Left kidney (tissue), 2 donors: ENCODE data around the gene HERC2. TPM values are rescaled to one million over a fixed set of nuclear protein-coding genes. Genes with fewer than 3 reads are reported as not detected.
"Not testable (repeated sequence)": the region's sequence is repeated elsewhere in the genome, so short reads cannot be mapped to it uniquely, and the experiment has no call there.

Experiments
- DNase-seq: peaks from one replicate; pipeline ENCODE4 v3.0.0-alpha.2; 2013
- polyA plus RNA-seq: library from polyadenylated mRNA; unstranded; fragments of 120-200 nt; gene quantifications from one replicate; pipeline ENCODE4 v1.2.1, GENCODE V29; 2013; ENCODE audit not compliant: insufficient read length

The HERC2 gene
- polyA plus RNA-seq, 1 donor: 66.0 TPM

DNA sequence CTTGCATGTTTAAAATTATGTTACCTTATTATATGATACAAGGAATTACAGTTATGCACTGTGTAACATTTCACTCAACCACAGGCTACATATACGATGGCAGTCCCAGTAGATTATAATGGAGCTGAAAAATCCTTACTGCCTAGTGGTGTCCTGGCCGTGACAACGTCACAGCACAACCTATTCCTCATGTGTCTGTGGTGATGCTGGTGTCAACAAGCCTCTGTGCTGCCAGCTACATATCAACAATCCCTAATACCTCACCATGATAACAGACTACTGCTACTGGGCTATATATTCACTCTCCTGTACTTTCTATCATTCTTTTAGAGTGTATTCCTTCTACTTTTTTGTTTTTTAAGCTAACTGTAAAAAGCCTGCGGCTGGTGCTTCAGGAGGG lies 142.7 kb downstream of the HERC2 start:
- DNase-seq: no peak

- no peak for DNase-seq
These were observed 143.3 kb downstream of the HERC2 start for GRCh38 chr15:28178727-28179126.

DNA sequence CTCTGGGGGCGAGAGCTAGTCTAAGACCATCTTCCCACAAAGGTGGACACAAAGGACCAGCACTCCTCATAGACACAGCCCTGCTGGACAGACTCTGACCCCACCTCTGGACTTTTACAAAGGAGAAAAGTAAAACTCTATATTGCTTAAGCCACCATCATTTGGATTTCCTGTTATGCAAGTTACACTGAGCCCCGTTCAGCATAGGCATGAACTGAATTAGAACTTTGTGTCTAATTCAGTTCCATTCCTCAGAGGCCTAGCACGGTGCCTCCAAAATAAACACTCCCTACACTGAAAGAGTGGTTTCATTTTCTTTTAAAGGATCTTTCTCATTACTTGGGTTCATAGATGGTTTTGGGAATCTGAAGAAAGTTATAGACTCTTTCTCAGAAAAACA lies 143.7 kb downstream of the HERC2 start:
- DNase-seq: no peak

GRCh38 chr15:28169366-28169765 lies 152.6 kb downstream of the HERC2 start:
- no peak for DNase-seq

DNA sequence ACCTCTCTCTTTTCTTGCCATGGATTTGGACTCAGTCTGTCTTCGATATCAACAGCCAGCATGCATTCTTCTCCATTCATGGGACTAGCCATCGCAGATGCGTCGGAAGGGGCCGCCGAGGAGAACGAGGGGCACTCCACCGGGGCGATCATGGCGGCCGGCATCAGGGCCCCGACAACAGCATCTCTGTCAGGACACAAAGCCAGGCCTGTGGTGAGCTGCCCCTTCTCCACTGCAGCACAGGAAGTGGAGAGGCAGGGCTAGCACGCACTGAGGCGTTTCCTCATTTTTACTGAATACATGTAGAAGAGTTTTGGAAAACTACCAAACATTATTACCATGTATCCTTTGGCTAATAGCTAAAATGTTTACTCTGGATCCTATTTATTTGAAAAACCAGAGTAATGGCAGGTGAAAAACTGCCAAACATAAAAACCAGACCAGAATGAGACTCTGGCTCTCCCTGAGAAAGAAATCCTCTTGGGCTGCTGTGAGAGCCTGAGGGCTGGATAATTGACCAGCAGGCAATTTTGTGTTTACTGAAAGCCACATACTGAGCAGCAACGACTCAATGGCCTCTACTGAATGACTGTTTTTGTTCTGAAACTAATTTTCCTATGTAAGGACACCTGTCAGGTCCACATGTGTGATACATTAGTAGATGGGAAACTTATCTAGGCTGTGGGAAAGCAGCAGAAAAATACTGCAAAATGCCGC lies 153.4 kb downstream of the HERC2 start:
- not testable (repeated sequence) for DNase-seq

DNA sequence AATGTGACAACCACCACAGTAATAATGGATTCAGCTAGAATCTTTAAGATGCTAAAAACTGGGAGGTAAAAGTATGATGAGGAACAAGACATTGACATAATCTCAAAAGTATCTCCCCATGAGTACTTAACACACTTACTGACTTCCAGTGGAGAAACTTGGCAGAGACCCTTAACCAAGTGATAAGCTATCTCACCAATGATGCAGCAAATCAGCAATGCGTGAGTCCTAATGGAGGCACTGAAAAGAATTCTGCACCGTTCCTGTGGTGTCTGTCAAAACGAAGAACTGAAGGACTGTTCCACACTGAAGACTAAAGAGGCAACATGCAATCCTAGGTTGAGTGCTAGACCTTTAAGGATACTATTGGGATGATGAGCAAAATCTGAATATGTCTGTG lies 154.9 kb downstream of the HERC2 start:
- DNase-seq: no peak

DNA sequence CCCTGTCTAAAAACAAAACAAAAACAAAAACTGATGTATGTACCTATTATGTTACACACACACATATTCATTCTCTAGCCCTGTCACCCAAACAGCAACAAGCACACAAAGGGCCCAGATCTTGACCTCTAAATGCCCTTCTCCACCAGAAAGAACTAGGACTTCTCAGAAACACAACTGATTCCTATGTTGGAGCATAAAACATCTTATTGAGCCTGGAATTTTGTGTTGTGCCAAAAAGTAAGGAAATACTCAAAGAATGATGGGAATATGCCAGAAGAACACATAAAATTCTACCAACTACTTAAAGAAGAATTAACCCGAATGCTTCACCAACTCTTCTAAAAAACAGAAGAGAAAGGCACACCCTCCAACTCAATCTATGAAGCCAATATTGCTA lies 156.2 kb downstream of the HERC2 start:
- DNase-seq: no peak

DNA sequence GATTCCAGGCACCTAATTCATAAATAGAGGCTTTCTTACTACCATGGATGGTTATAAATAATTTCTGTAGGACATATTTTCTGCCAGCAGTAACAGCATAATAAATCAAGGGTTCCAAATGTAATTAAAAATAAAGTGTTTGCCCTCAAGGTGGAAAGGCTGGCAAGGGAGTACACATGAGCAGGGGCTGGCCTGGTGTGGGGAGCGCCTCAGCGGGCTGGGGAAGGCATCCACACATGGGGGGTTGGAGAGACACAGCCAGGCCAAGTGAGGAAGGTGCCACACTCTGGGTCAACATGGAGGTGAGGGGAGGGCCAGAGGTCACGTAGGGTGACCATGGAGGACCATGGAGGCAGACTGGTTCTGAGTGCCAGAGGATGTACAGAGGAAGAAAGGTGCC lies 157.1 kb downstream of the HERC2 start:
- no peak for DNase-seq

- no peak for DNase-seq
These were observed 167.7 kb downstream of the HERC2 start for GRCh38 chr15:28154283-28154682.

- DNase-seq: no peak
These were observed 168.4 kb downstream of the HERC2 start for GRCh38 chr15:28153492-28154119.

- not testable (repeated sequence) for DNase-seq
These were observed 169.4 kb downstream of the HERC2 start for GRCh38 chr15:28152538-28152923.

GRCh38 chr15:28151864-28152537 lies 170.0 kb downstream of the HERC2 start:
- DNase-seq: not testable (repeated sequence)

DNA sequence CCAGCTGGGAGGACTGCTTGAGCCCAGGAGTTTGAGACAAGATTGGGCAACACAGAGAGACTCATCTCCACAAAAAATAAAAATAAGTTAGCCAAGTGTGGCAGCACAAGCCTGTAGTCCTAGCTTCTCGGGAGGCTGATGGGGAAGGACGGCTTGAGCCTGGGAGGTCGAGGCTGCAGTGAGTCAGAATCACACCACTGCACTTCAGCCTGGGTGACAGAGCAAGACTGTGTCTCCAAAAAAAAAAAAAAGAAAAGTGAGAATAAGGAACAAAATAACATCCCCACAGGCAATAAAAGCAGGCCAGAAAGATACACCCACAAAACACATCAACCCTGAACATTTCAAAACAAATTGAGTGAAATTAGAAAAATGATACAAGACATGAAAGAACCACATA lies 174.2 kb downstream of the HERC2 start:
- no peak for DNase-seq

DNA sequence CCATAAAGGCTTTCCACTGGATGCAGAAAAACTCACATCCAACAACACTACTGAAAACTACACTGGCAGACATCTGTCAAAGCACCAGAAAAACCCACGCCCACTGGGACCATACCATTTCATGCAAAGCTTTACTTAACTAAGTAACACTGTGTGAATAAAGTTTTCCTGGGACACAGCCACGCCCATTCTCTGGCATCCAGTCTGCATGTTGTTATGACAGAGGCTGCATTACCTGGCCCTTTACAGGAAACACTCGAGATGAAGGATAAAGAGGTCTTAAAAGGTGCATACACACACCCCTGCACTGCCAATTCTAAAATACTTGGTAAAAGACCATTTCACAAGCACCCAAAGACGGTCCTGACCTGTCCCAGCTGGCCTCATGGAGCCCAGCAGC lies 176.6 kb downstream of the HERC2 start:
- DNase-seq: not testable (repeated sequence)

GRCh38 chr15:28140062-28140461 lies 181.9 kb downstream of the HERC2 start:
- DNase-seq: no peak

DNA sequence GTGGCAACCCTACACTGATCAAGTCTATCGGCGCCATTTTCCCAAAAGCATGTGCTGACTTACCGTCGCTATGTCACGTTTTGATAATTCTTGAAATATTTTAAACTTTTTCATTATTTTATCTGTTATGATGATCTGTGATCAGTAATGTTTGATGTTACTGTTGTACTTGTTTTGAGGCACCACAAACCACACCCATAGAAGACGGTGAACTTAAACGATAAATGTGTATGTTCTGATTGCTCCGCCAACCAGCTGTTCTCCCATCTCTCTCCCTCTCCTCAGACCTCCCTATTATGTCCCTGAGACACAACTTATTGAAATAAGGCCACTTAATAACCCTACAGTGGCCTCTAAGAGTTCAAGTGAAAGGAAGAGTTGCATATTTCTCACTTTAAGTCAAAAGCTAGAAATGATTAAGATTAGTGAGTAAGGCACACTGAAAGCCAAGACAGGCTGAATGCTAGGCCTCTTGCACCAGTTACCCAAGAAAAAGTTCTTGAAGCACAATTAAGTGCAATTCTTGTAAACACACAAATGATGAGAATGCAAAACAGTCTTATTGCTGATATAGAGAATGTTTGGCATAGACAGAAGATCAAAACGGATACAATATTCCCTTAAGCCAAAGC lies 184.5 kb downstream of the HERC2 start:
- not testable (repeated sequence) for DNase-seq

DNA sequence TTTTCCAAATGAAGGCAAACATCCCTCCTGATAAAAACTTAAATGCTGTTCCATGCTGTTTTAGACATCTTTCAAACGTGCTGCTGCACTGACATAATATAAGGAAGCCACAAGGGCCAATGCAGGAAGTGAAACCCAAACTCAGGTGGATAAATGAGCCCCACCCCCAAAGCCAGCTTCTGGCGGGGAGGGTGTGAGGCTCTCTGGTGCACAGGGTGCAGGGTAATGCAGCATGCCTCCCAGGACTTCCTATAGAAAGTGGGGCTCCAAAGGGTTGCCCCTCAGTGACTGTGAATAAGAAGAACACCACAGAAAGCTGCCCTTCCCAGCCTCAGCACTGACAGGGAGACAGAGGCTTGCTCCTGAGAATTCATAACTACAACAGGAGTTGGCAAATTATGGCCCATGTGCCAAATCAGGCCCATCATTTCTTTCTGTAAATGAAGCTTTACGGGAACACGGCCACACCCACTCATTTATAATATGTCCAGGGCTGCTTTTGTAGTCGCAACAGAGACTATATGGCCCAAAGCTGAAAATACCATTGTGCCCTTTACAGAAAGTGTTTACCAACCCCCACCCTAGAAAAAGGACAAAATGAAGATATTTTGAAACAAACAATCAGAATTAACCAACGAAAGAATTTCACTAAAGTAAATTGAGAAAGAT lies 185.6 kb downstream of the HERC2 start:
- DNase-seq: not testable (repeated sequence)

GRCh38 chr15:28133281-28133680 lies 188.7 kb downstream of the HERC2 start:
- DNase-seq: no peak

DNA sequence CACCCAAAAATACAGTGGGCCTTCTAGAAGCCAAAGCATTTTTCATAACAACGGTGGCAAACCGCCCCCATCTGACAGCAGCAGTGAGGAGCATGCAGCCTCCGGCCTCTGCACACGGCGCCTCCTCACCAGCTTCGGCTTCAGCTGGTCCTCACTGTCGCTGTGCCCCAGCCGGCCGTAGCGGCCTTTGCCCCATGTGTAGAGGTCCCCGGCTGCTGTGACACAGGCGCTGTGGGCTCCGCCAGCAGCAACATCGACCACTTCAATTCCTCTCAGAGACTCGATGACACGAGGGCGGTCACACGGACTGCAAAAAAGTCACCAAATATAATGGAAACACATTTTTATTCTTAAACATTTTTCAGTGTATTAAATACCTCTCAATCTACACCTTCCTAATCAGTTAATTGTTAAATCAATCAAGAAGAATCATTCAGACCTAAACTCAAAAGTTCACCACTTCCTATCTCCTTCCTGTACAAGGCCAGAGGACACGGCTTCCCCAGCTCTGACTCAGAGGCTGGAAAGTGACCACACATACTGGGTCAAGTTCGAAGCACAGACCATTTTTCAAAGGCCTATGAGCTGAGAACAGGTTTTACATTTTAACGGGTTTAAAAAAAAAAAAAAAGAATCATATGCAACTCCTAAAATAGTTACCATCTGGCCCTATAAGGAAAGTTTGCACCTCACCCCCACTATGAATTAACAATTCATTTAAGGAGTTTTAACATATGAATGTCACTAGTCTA lies 189.3 kb downstream of the HERC2 start:
- DNase-seq: no peak

DNA sequence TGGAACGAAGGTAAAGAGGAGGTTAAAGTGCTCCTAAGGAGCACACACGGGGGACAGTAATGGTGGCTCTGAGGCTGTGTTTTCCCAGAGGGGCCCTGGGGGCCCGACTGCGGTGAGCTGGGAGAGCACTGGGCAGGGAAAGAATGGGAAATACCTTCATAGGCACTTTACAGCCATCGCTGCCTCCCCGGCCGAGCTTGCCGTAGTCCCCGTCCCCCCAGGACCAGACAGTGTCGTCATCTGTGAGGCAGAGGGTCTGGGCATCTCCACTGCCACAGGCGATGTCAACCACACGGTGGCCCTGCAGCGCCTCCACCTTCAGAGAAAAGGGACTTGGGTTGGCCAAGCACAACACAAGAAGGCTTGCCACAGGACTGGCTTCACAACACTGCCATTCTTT lies 190.0 kb downstream of the HERC2 start:
- no peak for DNase-seq

- DNase-seq: no peak
These were observed 190.6 kb downstream of the HERC2 start for GRCh38 chr15:28131400-28131799.

- no peak for DNase-seq
These were observed 191.3 kb downstream of the HERC2 start for GRCh38 chr15:28130651-28131050.
